ENCODE results near the gene LACTB. TPM values are rescaled to one million over a fixed set of nuclear protein-coding genes. Genes with fewer than 3 reads are reported as not detected.

Gene LACTB
- polyA plus RNA-seq, 1 donor from 2014 or later = 24.3 TPM

- TF ChIP-seq TAF1 (IDR thresholded peaks at IDR 0.05; ENCODE audit: low read depth) (no peak), CTCF (IDR thresholded peaks at IDR 0.05; ENCODE audit: poor library complexity, severe bottlenecking) (no peak), MXI1 (conservative IDR thresholded peaks at IDR 0.05; ENCODE audit: poor library complexity, severe bottlenecking) (no peak), POLR2AphosphoS5 (IDR thresholded peaks at IDR 0.05) (no peak), SMC3 (conservative IDR thresholded peaks at IDR 0.05; ENCODE audit: poor library complexity) (no peak), RAD21 (conservative IDR thresholded peaks at IDR 0.05) (no peak)
- TF ChIP-seq, protein P1, sequence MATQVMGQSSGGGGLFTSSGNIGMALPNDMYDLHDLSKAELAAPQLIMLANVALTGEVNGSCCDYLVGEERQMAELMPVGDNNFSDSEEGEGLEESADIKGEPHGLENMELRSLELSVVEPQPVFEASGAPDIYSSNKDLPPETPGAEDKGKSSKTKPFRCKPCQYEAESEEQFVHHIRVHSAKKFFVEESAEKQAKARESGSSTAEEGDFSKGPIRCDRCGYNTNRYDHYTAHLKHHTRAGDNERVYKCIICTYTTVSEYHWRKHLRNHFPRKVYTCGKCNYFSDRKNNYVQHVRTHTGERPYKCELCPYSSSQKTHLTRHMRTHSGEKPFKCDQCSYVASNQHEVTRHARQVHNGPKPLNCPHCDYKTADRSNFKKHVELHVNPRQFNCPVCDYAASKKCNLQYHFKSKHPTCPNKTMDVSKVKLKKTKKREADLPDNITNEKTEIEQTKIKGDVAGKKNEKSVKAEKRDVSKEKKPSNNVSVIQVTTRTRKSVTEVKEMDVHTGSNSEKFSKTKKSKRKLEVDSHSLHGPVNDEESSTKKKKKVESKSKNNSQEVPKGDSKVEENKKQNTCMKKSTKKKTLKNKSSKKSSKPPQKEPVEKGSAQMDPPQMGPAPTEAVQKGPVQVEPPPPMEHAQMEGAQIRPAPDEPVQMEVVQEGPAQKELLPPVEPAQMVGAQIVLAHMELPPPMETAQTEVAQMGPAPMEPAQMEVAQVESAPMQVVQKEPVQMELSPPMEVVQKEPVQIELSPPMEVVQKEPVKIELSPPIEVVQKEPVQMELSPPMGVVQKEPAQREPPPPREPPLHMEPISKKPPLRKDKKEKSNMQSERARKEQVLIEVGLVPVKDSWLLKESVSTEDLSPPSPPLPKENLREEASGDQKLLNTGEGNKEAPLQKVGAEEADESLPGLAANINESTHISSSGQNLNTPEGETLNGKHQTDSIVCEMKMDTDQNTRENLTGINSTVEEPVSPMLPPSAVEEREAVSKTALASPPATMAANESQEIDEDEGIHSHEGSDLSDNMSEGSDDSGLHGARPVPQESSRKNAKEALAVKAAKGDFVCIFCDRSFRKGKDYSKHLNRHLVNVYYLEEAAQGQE (IDR thresholded peaks at IDR 0.05; ENCODE audit: borderline replicate concordance) = no peak
- H3K9me3 ChIP-seq (ENCODE audit: low read length) = no peaks in the 10 kb centered on the region
- no peak overlapping the region for H3K27ac ChIP-seq (ENCODE audit: low read length)
- H3K9me2 ChIP-seq (ENCODE audit: insufficient read depth, low read length) = no peaks in the 10 kb centered on the region
- H3K79me2 ChIP-seq (replicated peaks; ENCODE audit: insufficient read depth, low read length) = no peaks in the 10 kb centered on the region
- H3F3A ChIP-seq (ENCODE audit: insufficient read depth, low read length, poor library complexity, severe bottlenecking) = no peaks in the 10 kb centered on the region
- H3K36me3 ChIP-seq (ENCODE audit: insufficient read depth, low read length) = no peaks in the 10 kb centered on the region
- H3K4me2 ChIP-seq (ENCODE audit: low read length) = no peak overlapping the region
- no peak overlapping the region for H2AFZ ChIP-seq (ENCODE audit: low read depth, low read length)
- H3K4me3 ChIP-seq (ENCODE audit: low read length) = no peak overlapping the region
- no peaks in the 10 kb centered on the region for H4K20me1 ChIP-seq (ENCODE audit: insufficient read depth)
- no peaks in the 10 kb centered on the region for H3K27me3 ChIP-seq (ENCODE audit: insufficient read depth, low read depth, low read length)
- H3K9ac ChIP-seq (ENCODE audit: low read length) = no peak overlapping the region
Observed at GRCh38 chr15:63114465-63114864, 7.2 kb upstream of the LACTB start.

- Histone ChIP-seq H3K4me2 (ENCODE audit: low read length) (no peak overlapping the region), H3K9ac (ENCODE audit: low read length) (no peak overlapping the region), H3K36me3 (ENCODE audit: insufficient read depth, low read length) (no peaks in the 10 kb centered on the region), H3K27me3 (ENCODE audit: insufficient read depth, low read depth, low read length) (no peaks in the 10 kb centered on the region), H2AFZ (ENCODE audit: low read depth, low read length) (no peak overlapping the region), H3K9me3 (ENCODE audit: low read length) (no peaks in the 10 kb centered on the region), H4K20me1 (ENCODE audit: insufficient read depth) (no peaks in the 10 kb centered on the region), H3K4me3 (ENCODE audit: low read length) (no peak overlapping the region), H3K27ac (ENCODE audit: low read length) (no peak overlapping the region), H3K9me2 (ENCODE audit: insufficient read depth, low read length) (no peaks in the 10 kb centered on the region), H3K79me2 (replicated peaks; ENCODE audit: insufficient read depth, low read length) (no peaks in the 10 kb centered on the region), H3F3A (ENCODE audit: insufficient read depth, low read length, poor library complexity, severe bottlenecking) (no peaks in the 10 kb centered on the region)
- TF ChIP-seq TAF1 (IDR thresholded peaks at IDR 0.05; ENCODE audit: low read depth) (no peak), MXI1 (conservative IDR thresholded peaks at IDR 0.05; ENCODE audit: poor library complexity, severe bottlenecking) (no peak), EZH2 (IDR thresholded peaks at IDR 0.05; ENCODE audit: borderline replicate concordance, insufficient read depth, low read length, poor library complexity, severe bottlenecking) (no peak), RAD21 (conservative IDR thresholded peaks at IDR 0.05) (no peak), POLR2AphosphoS5 (IDR thresholded peaks at IDR 0.05) (no peak), SMC3 (conservative IDR thresholded peaks at IDR 0.05; ENCODE audit: poor library complexity) (no peak)
- TF ChIP-seq, protein P1 (IDR thresholded peaks at IDR 0.05; ENCODE audit: borderline replicate concordance) = no peak
Observed at GRCh38 chr15:63118854-63119253, 2.8 kb upstream of the LACTB start.
